ENCODE measurements around the gene IQGAP2. TPM values are rescaled to one million over a fixed set of nuclear protein-coding genes. Genes with fewer than 3 reads are reported as not detected.

The IQGAP2 gene
- total RNA-seq, 1 donor from 2014 or later, result 1.3 TPM

GRCh38 chr5:76439929-76440328 lies 36.8 kb downstream of the IQGAP2 start:
- no peak for DNase-seq (ENCODE audit: low read depth)
- no peak overlapping the region for H3K4me3 ChIP-seq (ENCODE audit: low read depth, low read length)
- TF ChIP-seq CTCF (conservative IDR thresholded peaks at IDR 0.05; ENCODE audit: low read depth, low read length), result no peak

DNA sequence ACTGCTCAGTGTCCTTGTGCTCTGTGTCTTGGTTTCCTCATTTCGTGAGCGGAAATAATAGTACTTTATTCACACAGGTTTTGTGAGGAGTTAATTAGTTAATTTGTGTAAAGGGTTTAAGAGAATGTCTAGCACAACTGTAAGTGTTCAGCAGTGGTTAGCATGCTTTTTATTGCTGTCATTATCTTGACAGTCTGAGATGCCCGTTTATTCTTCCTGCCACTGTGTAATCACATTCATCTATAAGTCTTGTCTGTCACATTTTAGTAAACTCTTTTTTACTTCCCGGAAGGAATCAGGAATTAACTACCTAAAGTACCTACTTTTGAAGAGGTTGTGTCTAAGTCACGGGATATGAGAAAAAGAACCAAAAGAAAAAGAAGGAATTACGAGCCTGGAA lies 38.0 kb downstream of the IQGAP2 start:
- TF ChIP-seq CTCF (conservative IDR thresholded peaks at IDR 0.05; ENCODE audit: low read depth, low read length), result no peak
- no peak overlapping the region for H3K4me3 ChIP-seq (ENCODE audit: low read depth, low read length)
- DNase-seq (ENCODE audit: low read depth), result no peak

DNA sequence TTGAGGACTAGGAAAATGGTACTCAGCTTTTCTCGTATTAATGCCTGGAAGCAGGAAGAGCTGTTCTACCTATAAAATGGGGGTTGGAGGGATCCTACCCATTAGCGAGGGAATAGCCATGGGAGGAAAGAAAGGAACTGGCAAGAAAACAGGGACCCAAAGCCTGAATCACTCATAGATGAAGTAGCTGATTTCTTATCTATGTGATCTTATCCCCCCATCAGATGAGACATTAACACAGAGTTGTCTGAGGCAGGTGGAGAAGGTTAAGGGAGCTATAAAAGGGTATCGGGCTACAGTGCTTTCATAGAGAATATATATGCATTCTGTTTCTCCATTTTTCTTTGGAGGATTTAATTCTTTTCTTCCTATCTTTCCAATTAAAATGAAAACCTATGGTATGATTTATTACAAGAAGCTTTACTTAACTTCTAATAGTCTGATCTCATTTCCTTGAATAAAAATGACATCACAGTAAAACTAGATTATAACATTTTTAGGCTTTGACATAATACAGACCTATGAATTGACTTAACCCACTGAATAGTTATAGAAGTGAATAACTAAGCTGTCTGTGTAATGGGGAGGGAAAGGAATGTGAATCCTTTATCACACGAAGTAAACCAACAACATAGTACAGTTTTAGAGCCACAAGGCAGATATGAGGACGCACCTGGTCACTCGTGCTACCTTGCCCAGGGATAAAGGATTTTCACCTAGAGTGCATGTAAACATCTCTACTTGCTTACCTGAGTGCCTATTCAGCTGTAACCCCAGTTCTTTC lies 39.0 kb downstream of the IQGAP2 start:
- TF ChIP-seq CTCF (conservative IDR thresholded peaks at IDR 0.05; ENCODE audit: low read depth, low read length), result no peak
- H3K4me3 ChIP-seq (ENCODE audit: low read depth, low read length), result no peak overlapping the region
- DNase-seq (ENCODE audit: low read depth), result no peak

- DNase-seq (ENCODE audit: low read depth), result no peak
- H3K4me3 ChIP-seq (ENCODE audit: low read depth, low read length), result no peak overlapping the region
- TF ChIP-seq CTCF (conservative IDR thresholded peaks at IDR 0.05; ENCODE audit: low read depth, low read length), result no peak
These were observed 40.1 kb downstream of the IQGAP2 start for GRCh38 chr5:76443066-76443800.

GRCh38 chr5:76445063-76445462 lies 42.0 kb downstream of the IQGAP2 start:
- DNase-seq (ENCODE audit: low read depth), result no peak
- no peak overlapping the region for H3K4me3 ChIP-seq (ENCODE audit: low read depth, low read length)
- TF ChIP-seq CTCF (conservative IDR thresholded peaks at IDR 0.05; ENCODE audit: low read depth, low read length), result no peak

- no peak for DNase-seq (ENCODE audit: low read depth)
- TF ChIP-seq CTCF (conservative IDR thresholded peaks at IDR 0.05; ENCODE audit: low read depth, low read length), result no peak
These were observed 42.7 kb downstream of the IQGAP2 start for GRCh38 chr5:76445830-76446229.

More at GRCh38 chr5:76445830-76446229, 42.7 kb downstream of the IQGAP2 start:
- H3K4me3 ChIP-seq (ENCODE audit: low read depth, low read length), result no peak overlapping the region
